GM18858 (cell line): ENCODE measurements around the gene PTPRN2.

ENCODE experiments used
- ATAC-seq: cut with Tn5 transposase; IDR thresholded peaks from one replicate; pipeline ENCODE4 v1.9.1; 2021; ENCODE audit not compliant: unreplicated experiment

The PTPRN2 gene

GRCh38 chr7:158289761-158290523 is 297.7 kb downstream of the PTPRN2 start:
- no peak for ATAC-seq

DNA sequence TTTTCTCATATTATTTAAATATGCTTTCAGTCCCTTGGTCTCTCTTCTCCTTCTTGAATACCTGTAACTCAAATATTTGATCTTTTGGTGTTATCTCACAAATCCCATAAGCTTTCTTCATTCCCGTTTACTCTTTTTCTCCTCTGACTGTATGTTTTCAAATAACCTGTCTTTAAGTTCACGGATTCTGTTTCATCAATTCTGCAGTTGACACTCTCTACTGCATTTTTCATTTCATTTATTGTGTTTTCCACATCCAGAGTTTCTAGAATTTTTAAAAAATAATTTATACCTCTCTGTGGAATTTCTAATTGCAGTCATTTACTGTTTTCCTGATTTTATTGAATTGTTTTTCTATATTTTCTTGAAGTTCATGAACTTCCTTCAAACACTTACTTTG is 298.4 kb downstream of the PTPRN2 start:
- ATAC-seq, result no peak

GRCh38 chr7:158286210-158286609 is 301.4 kb downstream of the PTPRN2 start:
- no peak for ATAC-seq

DNA sequence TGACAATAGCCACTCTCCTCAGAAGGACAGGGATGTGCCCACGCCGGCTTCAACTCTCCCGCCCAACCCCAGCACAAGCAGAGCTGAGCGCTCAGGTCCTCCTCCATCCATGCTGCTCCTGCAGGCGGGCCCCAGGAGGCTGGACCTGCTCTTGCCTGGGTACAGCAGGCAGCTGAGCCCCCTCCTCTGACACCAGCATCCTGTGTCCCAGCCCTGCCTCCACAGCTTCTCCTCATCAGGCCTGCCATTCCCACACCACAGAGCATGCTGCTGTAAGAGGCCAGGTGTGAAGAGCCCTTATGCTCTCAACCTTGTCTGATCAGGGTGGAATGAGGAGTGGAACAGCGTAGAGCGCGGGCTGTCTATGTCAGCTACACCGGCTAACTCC is 302.2 kb downstream of the PTPRN2 start:
- ATAC-seq, result no peak

GRCh38 chr7:158284617-158285382 is 302.8 kb downstream of the PTPRN2 start:
- no peak for ATAC-seq

DNA sequence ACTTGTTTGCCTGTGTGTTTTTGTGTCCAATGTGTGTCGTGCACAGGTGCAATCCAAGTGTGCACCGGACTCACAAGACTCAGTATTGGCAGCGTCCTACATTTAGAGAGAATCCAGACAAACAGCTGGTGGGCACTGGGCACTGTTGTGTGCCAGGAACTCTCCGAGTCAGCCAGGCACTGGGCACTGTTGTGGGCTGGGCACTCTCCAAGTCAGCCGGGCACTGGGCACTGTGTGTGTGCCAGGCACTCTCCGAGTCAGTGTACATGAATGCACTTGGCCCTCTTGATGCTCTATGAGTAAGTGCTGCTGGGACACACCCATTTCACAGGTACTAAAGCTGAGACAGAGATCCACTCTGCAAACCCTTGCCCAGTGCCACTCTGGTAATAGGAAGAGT is 303.5 kb downstream of the PTPRN2 start:
- no peak for ATAC-seq

- no peak for ATAC-seq
Measured at GRCh38 chr7:158283016-158283974, 304.3 kb downstream of the PTPRN2 start.

- no peak for ATAC-seq
Measured at GRCh38 chr7:158282461-158283001, 305.1 kb downstream of the PTPRN2 start.

DNA sequence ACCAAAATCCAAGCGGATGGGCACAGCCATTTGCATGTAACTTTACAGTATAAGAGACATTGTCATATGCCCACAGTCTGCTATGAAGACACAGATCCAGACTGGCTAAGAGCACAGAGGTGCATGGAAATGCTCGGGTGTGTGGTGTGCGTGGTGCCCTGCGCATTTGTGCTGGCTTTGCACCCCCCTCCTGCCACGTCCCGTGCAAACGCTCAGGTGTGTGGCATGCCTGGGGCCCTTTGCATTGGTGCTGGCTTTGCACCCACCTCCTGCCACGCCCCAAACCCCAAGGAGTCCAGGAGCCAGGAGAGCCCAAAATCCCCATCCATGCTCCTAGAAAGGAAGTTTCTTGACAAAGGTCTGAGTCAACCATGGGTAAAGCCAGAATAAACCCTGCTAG is 306.2 kb downstream of the PTPRN2 start:
- no peak for ATAC-seq

DNA sequence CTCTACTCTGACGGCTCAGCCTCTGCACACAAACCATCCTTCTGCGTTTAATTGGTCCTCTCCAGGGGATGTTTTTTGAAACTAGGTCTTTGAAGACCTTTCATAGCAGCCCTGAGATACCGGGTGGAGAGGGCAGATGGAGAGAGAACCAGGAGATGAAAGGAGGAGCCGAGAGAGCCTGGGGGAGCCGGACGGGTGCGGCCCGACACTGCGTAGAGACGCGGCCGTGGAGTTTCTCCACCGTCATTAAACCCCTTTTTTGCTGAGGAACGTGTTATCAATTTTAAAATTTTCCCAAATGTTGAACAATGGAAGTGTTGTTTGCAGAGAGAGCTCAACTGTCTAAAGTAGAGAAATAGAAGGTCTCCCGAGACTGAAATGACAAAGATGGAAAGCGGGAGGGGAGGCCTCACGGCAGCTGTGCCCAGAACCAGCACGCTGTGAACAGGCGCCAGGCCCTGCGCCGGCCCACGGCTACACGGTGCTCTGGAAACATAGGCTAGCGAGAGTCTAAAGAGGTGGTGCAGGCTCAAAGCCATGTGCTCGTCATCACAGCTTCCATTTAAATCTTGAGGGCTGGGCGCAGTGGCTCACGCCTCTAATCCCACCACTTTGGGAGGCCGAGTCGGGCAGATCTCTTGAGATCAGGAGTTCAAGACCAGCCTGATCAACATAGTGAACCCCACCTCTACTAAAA is 307.0 kb downstream of the PTPRN2 start:
- no peak for ATAC-seq

GRCh38 chr7:158279539-158280447 is 307.8 kb downstream of the PTPRN2 start:
- ATAC-seq, result no peak

DNA sequence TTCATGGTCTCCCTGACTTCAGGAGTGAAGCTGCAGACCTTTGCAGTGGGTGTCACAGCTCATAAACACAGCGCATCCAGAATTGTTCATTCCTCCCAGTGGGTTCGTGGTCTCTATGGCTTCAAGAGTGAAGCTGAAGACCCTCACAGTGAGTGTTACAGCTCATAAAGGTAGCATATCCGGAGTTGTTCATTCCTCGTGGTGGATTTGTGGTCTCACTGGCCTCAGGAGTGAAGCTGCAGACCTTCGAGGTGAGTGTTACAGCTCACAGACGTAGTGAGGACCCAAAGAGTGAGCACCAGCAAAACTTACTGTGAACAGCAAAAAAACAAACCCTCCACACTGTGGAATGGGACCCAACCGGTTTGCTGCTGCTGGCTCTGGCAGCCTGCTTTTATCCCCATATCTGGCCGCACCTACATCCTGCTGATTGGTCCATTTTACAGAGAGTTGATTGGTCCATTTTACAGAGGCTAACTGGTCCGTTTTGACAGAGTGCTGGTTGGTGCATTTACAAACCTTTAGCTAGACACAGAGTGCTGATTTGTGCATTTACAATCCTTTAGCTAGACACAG is 308.8 kb downstream of the PTPRN2 start:
- no peak for ATAC-seq

- no peak for ATAC-seq
Measured at GRCh38 chr7:158277219-158278141, 310.1 kb downstream of the PTPRN2 start.

DNA sequence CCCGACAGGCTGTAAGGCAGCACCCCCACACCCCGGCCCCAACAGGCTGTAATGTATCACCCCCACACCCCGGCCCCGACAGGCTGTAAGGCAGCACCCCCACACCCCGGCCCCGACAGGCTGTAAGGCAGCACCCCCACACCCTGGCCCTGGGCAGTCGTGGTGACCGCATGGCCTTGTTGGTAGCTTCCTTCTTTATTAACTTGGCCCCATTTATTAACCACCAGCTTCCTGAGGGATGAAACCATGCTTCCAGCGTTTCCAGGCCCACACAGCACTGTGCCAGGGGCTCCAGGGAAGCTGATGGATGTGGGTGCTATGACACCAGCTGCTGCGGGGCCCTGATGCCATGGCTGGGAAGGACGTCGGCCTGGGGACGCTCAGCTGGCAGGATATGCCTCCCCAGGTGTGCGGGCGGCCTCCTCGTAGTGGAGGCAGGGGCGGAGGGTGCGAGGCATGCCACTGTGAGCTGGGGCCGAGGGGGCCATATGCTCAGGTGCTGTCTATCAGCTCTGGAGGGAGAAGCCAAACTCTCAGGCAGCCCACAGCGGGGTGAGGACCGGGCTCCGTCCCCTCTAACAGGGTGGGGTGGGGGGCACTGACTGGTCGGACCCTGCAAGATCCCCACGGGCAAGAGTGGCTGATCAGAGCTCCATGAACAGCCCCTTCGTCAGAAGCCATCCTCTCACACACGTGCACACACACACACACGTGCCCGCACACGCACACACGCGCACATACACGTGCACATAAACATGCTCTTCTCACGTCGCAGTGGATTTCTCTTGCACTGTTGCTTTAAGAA is 311.0 kb downstream of the PTPRN2 start:
- no peak for ATAC-seq

- ATAC-seq, result no peak
Measured at GRCh38 chr7:158275711-158276413, 311.8 kb downstream of the PTPRN2 start.

DNA sequence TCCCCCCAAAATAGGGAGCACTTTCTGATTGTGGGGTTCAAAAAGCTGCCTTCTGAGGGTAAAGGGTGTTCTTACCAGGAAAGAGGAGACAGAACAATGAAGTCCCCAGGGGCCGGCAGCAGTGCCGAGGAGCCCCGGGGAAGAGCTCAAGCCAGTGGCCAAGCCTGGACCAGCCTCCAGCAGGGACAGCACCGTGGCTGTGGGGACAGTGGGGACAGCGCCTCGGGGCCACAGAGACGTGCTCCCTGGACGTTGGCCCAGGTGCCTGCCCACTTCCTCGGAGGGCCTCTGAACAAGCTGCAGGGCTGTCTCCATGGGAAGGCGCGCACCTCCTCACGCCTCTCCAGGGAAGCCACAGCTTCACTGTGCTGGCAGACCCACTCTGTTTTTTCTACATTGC is 312.6 kb downstream of the PTPRN2 start:
- ATAC-seq, result no peak

DNA sequence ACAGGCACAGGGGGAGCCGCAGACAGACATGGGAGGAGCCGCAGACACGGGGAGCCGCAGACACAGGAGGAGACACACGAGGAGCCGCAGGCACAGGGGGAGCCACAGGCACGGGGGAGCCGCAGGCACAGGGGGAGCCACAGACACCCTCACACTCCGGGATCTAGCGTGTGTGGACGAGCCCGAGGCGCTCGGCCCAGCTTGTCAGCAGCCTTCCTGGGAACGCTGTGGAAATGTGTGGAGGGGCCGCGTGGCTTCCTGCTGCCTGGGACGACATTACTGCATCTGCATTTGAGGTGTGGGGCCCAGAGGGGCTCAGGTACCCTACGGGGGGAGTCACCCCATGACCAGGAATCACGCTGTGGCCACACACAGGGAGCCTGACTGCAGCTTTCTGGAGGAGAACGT is 313.2 kb downstream of the PTPRN2 start:
- no peak for ATAC-seq
